GM21737 (cell line): Measurements from ENCODE around the gene MAP3K12.
"Not testable (repeated sequence)": the region's sequence is repeated elsewhere in the genome, so short reads cannot be mapped to it uniquely, and the experiment has no call there.

Experiments
- ATAC-seq: cut with Tn5 transposase; IDR thresholded peaks from one replicate; pipeline ENCODE4 v1.9.1; 2021; ENCODE audit warnings: mild to moderate bottlenecking, moderate library complexity; ENCODE audit not compliant: unreplicated experiment

The MAP3K12 gene

DNA sequence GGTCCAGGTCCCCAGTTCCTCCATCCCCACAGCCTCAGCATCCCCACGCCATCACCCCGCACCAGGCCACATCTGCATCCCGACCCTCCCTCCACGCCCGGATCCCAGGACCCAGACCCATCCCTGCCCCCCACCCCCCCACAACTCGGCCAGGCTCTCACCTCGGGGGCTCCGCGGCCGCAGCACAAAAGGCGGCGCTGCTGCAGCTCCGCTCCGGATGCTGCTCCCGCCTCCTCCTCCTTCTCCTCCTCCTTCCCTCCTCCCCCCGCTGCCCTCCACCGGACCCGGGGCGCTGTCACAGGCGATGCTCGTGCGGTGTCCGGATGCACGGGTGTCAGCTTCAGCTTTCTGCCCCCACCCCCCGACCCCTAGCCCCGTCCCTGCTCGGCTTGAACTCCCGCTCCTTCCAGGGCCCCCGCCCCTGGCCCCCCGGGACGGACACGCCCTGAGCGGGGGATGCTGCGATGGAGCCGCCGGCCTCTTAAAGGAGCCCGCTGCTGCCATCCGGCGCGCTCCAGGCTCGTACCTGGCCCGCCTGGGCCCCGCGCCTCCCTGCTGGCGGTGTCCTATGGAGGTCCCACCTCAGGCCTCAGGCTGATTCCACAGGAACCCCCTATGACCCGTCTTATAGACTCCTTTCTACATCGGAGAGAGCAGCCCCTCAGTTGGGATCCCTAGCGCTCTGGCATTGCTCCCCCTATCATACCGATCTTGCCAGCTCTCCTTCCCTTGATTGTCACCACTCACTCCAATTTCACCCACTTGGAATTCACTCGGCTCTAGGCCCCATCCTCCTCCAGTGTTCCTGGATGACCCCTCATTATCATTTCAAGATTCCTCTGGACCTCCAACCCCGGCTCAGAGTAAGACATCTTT is at the start of gene MAP3K12:
TSS of gene MAP3K12 (minus strand) at position 193 of the 876 bp plus-strand sequence. CDS start 12,067 bp downstream, outside the sequence.
- no peak for ATAC-seq

DNA sequence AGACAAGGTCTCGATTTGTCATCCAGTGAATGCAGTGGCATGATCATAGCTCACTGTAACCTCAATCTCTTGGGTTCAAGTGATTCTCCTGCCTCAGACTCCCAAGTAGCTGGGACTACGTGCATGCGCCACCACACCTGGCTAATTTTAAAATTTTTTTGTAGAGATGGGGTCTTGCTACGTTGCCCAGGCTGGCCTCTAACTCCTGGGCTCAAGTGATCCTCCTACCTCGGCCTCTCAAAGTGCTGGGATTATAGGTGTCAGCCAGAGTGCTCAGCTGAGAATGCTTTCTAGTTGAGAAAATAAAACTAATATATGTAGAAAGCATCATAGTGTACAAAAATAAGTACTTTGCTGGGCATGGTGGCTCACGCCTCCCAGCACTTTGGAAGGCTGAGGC is 49.1 kb upstream of the MAP3K12 start:
- ATAC-seq = not testable (repeated sequence)

DNA sequence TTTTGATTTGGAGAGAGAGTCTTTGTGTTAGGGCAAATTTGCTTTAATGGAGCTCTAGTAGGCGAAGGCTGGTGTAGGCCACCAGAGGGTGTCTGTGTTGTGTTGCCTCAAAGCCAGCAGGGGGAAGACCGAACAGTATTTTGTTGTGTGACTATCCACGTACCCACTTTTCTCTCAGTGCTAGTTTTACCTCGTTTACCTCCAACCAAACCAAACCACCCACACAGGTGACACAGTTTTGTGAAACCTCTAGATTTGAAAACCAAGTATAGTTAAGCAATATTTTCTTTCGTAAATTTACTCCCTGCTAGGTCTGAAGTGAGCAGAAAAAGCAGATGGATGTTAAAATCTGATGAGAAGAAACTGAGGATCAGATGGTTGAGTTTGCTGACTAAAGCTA is 44.3 kb upstream of the MAP3K12 start:
- peak; percentile 72 for ATAC-seq

DNA sequence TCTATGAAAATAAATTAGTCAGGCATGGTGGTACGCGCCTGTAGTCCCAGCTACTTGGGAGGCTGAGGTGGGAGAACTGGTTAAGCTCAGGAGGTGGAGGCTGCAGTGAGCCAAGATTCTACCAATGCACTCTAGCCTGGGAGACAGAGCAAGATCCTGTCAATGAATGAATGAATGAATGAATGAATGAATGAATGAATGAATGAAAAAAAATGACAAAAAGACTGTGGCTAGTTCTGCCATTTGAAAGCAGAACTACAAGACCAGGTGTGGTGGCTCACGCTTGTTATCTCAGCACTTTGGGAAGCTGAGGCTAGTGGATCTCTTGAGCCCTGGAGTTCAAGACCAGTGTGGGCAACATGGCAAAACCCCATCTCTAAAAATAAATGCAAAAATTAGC is 40.3 kb upstream of the MAP3K12 start:
- ATAC-seq = no peak

- ATAC-seq = no peak
These were observed 39.0 kb upstream of the MAP3K12 start for GRCh38 chr12:53538209-53538689.

DNA sequence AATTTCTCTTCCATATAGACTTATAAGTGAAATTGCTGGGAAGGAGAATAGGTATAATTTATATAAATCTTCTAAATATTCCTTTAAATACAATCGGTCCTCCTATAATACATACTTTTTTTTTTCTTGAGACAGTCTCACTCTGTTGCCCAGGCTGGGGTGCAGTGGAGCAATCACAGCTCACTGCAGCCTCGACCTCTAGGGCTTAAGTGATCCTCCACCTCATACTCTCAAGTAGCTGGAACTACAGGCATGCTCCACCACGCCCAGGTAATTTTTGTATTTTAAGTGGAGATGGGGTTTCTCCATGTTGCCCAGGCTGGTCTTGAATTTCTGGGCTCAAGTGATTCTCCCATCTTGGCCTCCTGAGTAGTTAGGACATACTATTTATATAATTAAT is 37.7 kb upstream of the MAP3K12 start:
- ATAC-seq = no peak

DNA sequence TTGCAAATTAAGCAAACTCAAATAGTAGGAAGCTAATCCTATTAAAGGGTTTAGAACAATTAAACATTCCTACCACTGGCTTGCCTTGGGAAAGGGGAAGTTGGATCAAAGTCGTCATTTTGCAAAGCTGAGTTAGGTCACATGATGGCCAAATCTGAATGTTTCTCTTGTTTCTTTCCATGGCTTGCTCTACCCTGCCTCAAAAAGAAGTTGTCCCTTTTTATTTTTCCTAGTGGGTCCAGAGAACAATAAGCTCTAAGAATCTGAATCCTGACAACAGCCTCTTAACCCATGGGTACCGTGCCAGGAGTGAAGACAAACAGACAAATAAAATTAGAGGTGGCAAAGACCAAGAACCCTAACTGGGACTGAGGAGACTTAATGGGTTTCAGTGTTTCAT is 34.2 kb upstream of the MAP3K12 start:
- no peak for ATAC-seq

DNA sequence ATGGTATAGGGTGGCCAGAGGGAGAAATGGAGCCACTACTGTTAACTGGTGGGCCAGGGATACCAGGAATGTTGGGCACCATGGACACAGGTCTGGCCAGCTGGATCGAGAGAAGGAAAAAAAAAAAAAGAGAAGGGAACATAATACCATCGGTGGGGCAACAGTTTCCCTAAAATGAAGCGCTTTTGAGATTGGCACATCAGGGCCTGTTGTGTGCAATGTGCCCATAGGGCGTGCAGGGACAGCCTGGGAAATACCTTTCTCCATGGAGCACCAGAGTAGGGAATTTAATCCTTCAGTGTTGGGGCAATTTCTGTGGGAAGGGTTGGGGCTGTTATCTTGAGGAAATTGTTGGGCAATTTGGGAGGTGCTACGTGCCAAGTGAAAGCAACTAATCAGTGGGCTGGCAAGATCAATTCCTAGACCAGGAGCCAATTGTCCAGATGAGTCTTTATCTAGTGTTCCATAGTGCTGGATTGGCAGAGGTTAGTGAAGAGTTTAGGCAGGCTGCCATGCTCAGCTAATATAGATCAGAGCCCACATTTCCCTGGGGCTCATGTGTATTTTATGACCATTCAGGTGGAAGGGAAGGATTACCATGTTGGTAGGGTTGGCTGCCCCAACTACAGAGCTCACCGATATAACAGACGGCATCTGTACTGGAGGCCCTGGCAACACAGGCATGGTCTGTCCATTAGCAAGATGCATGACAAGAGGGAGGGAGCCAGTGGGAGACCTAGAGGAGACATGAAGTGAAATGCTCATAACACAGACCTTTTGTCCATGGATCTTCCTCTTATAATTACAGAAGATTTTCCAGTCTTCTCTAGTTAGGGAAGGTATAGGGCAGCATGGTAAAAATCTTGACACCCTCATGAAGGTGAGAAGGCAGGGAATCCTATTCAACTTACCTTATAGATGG is 33.5 kb upstream of the MAP3K12 start:
- ATAC-seq = no peak

DNA sequence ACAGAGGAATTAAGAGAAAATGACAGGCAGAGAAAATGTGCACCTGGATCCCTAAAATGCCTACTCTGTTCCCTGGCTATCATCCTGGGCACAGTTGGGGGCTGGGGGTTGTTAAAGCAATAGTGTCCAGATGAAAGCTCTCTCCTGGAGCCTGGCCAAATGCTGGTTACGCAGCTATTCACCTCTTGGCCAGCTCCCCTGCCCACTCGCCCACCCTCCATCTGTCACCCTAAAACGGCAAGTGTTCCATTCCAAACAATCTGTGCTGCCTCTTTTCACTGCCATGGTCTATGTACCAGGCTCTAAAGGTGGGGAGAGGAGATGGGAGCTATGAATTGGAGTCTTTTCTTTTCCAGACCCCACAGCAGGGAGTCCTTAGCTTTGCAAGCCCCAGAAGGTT is 32.8 kb upstream of the MAP3K12 start:
- ATAC-seq = no peak

GRCh38 chr12:53530920-53531319 is 31.7 kb upstream of the MAP3K12 start:
- ATAC-seq = no peak

DNA sequence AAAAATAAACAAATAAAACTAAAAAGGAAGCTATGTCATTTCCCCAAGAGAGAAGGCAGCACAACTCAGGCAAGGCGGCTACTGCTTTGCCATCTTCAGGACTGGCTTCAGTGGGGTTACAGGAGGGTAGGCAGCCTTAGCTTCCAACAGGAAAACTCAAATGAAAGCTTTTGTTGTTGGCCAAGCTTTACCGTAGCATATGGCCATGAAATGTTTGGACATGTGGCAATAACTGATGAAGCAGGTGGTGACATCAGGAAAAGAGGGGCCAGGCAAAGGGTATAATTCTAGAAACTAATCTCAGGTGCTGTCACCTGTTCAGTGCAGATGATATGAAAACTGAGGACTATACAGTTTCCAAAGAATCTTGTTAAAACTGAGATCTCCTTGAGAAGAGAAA is 30.8 kb upstream of the MAP3K12 start:
- ATAC-seq = no peak

GRCh38 chr12:53524476-53524875 is 25.2 kb upstream of the MAP3K12 start:
- ATAC-seq = no peak

DNA sequence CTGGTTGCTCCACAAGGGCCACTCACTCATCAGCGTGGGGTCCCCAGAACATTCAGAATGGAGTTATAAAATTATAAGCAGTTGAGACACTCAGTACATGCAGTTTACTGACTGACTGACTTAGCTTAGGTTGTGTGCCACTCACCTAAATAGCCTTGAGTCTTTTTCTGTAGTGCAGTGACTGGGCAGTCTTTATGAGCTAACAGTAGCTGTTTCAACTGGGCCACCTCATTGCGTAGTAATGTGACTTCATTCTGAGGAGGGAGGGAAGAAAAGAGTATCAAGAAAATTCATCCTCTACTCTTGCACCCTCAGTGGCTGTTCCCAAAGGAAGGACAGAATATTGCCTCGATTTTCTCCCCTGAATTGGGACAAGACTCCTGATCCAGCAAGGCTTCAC is 23.9 kb upstream of the MAP3K12 start:
- no peak for ATAC-seq

- no peak for ATAC-seq
These were observed 19.1 kb upstream of the MAP3K12 start for GRCh38 chr12:53518381-53518780.

DNA sequence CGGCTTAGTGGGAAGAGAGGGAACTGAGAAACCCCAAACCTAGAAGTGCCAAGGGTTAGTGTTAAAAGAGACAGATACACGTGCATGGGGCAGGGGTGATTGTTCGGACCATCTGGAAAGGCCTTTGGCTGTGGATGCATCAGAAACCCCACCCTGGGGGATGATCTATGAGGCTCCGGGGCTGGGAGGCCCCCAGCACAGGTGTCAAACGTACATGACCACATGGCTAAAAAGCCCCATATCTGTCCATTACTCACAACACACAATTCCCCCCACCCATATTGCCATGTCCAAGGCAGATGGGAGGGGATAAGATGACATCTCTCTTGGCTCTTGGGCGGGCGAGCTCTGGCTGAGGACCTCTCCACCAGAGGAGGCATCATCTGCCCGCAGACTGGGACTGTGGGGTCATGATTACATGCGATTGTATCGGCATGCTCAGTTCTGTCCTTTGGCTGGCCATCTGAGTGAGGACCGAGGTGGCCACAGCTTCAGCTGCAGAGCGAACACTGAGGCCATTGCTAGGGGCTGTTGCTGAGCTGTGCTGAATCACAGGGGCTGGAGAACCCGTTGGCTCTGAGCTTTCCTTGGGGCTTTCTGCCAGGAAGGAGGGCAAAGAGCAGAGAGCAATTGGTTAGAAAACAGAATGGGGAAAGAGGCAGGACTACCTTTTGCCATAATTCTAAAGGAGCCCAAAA is 17.6 kb upstream of the MAP3K12 start:
- ATAC-seq = no peak

DNA sequence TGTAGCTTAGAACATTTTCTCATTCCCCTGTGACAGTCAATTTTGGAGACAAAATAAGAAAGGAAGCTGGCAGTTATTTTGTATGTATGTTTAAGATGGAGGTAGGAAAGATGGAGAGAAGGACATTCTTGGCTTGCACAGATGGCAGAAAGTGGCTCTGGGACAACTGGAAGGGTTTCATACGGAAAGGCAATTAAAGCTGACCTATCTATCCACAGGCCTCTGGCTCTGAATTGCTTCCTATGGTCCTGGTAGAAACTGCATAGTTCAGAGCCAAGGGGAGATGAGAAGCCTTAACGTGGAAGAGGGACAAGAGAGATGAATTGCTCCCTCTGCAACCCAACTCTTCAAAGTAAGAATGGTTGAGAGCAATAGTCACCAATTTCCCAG is 16.0 kb upstream of the MAP3K12 start:
- no peak for ATAC-seq

DNA sequence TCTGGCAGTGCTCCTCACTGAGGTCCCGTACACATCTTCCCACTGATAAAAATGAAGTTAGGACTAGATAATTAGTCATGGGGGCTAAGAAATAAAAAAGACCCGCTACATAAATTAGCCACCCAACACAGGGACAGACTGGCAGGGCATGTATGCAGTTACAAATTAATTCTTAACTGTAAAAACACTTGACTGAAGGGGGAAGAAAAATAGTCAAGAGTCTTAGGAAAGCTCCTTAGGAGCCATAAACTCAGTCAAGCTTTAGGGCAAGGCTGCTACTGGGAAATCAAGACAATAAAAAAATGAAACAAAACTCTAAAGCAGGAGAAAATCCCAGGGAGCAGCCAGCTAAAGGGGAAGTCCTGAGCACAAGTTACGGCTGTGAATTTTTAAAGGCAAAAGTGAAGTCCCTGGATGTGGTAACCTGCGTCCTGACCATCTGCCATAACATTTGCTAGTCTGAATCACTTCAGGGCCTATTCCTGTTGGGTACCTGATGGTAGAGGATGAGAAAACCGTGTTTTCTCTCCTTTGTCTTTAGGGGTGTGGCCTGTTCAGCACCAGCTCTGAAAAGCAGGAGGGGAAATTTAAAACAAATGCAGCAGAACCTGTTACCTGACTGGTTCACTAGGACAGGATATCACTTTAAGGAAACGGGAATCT is 15.5 kb upstream of the MAP3K12 start:
- no peak for ATAC-seq

- no peak for ATAC-seq
These were observed 14.6 kb upstream of the MAP3K12 start for GRCh38 chr12:53513712-53514410.

DNA sequence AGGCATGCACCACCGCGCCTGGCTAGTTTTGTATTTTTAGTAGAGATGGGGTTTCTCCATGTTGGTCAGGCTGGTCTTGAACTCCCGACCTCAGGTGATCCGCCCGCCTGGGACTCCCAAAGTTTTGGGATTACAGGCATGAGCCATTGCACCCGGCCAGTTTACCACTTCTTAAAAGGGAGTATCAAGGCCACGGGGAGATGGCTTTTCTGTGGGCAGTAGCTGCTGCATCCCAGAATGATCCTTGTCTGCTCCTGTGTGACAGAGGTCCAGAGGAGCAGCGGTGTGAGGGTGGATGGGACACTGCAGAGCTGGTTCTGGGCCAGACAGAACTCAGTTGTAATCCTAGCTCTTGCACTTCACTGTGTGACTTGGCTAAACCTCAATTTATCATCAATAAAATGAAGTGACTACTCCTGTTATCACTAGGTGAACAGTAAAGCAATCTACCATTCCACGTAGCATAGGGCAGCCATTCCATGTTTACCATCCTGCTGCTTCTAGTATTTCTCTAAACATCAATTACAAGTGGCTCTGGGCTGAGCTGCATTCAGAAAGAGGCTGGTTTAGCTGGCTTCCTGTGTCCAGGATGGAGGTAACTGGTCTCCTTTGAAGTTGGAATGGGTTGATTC is 11.0 kb upstream of the MAP3K12 start:
- no peak for ATAC-seq
